ENCODE measurements around the gene SMARCA4.
"Not testable (repeated sequence)": the region's sequence is repeated elsewhere in the genome, so short reads cannot be mapped to it uniquely, and the experiment has no call there.

Gene SMARCA4

GRCh38 chr19:11064831-11065303 is 104.0 kb downstream of the SMARCA4 start:
- no peak for DNase-seq (ENCODE audit: low read depth in 2 of 2)

GRCh38 chr19:11066326-11066725 is 105.5 kb downstream of the SMARCA4 start:
- no peak for DNase-seq (ENCODE audit: low read depth in 2 of 2)

- no peak for DNase-seq (ENCODE audit: low read depth in 2 of 2)
These were observed 106.7 kb downstream of the SMARCA4 start for GRCh38 chr19:11067356-11068113.

GRCh38 chr19:11069561-11069960 is 108.7 kb downstream of the SMARCA4 start:
- no peak for DNase-seq (ENCODE audit: low read depth in 2 of 2)

GRCh38 chr19:11070123-11070522 is 109.3 kb downstream of the SMARCA4 start:
- no peak for DNase-seq (ENCODE audit: low read depth in 2 of 2)

- DNase-seq (ENCODE audit: low read depth in 2 of 2): no peak
These were observed 112.7 kb downstream of the SMARCA4 start for GRCh38 chr19:11073568-11073967.

GRCh38 chr19:11076792-11077191 is 116.0 kb downstream of the SMARCA4 start:
- DNase-seq (ENCODE audit: low read depth in 2 of 2): not testable (repeated sequence)

GRCh38 chr19:11078893-11079292 is 118.1 kb downstream of the SMARCA4 start:
- DNase-seq (ENCODE audit: low read depth in 2 of 2): no peak

- DNase-seq (ENCODE audit: low read depth in 2 of 2): no peak
These were observed 119.2 kb downstream of the SMARCA4 start for GRCh38 chr19:11079999-11080398.

- no peak for DNase-seq (ENCODE audit: low read depth in 2 of 2)
These were observed 127.2 kb downstream of the SMARCA4 start for GRCh38 chr19:11087870-11088505.

GRCh38 chr19:11088506-11089253 is 127.8 kb downstream of the SMARCA4 start:
- DNase-seq (ENCODE audit: low read depth in 2 of 2): no peak

GRCh38 chr19:11089254-11090013 is 128.6 kb downstream of the SMARCA4 start, which contains the start of gene LDLR:
Gene LDLR, plus strand, starts transcription at chr19:11089463. Its CDS starts 86 bp downstream, at chr19:11089549.
- DNase-seq (ENCODE audit: low read depth in 2 of 2): peak; percentile 40 to 66

GRCh38 chr19:11090014-11090263 is 129.1 kb downstream of the SMARCA4 start:
- not testable (repeated sequence) for DNase-seq (ENCODE audit: low read depth in 2 of 2)

- peak; percentile 96 to 97 for DNase-seq (ENCODE audit: low read depth in 2 of 2)
These were observed 129.6 kb downstream of the SMARCA4 start for GRCh38 chr19:11090264-11090996.

- DNase-seq (ENCODE audit: low read depth in 2 of 2): no peak
These were observed 130.3 kb downstream of the SMARCA4 start for GRCh38 chr19:11090997-11091702.

- peak in 1 of 2 donors; percentile 26 for DNase-seq (ENCODE audit: low read depth in 2 of 2)
These were observed 130.9 kb downstream of the SMARCA4 start for GRCh38 chr19:11091703-11092153.

GRCh38 chr19:11092181-11092538 is 131.3 kb downstream of the SMARCA4 start:
- peak in 1 of 2 donors; percentile 17 for DNase-seq (ENCODE audit: low read depth in 2 of 2)

- DNase-seq (ENCODE audit: low read depth in 2 of 2): no peak
These were observed 132.9 kb downstream of the SMARCA4 start for GRCh38 chr19:11093689-11094238.

GRCh38 chr19:11094520-11094894 is 133.7 kb downstream of the SMARCA4 start:
- DNase-seq (ENCODE audit: low read depth in 2 of 2): no peak

GRCh38 chr19:11096210-11096841 is 135.5 kb downstream of the SMARCA4 start:
- DNase-seq (ENCODE audit: low read depth in 2 of 2): no peak
